NCI-H524 (cell line): ENCODE data around the gene INO80C.
"Not testable (repeated sequence)": the region's sequence is repeated elsewhere in the genome, so short reads cannot be mapped to it uniquely, and the experiment has no call there.

Experiments used
- DNase-seq, 2 experiments: peaks; one replicate each; lab custom pipeline; 2025; lab: John Stamatoyannopoulos, UW

Gene INO80C

GRCh38 chr18:35460736-35461161, 37.0 kb downstream of the INO80C start:
- no peak for DNase-seq

- DNase-seq = no peak
These were observed 37.8 kb downstream of the INO80C start for GRCh38 chr18:35459997-35460396.

- no peak for DNase-seq
These were observed 38.9 kb downstream of the INO80C start for GRCh38 chr18:35458677-35459441.

GRCh38 chr18:35458271-35458670, 39.5 kb downstream of the INO80C start:
- no peak for DNase-seq

- DNase-seq = no peak
These were observed 40.5 kb downstream of the INO80C start for GRCh38 chr18:35457140-35457704.

- no peak for DNase-seq
These were observed 41.6 kb downstream of the INO80C start for GRCh38 chr18:35455926-35456763.

- no peak for DNase-seq
These were observed 43.0 kb downstream of the INO80C start for GRCh38 chr18:35454803-35455202.

- DNase-seq = not testable (repeated sequence)
These were observed 44.7 kb downstream of the INO80C start for GRCh38 chr18:35453065-35453464.

GRCh38 chr18:35451916-35452315, 45.8 kb downstream of the INO80C start:
- DNase-seq = no peak

- DNase-seq = no peak
These were observed 46.7 kb downstream of the INO80C start for GRCh38 chr18:35451032-35451431.

- no peak for DNase-seq
These were observed 53.1 kb downstream of the INO80C start for GRCh38 chr18:35444636-35445035.

GRCh38 chr18:35443847-35444246, 53.9 kb downstream of the INO80C start:
- no peak for DNase-seq

- DNase-seq = no peak
These were observed 54.3 kb downstream of the INO80C start for GRCh38 chr18:35443434-35443833.

- no peak for DNase-seq
These were observed 55.1 kb downstream of the INO80C start for GRCh38 chr18:35442701-35443100.

GRCh38 chr18:35441857-35442595, 55.7 kb downstream of the INO80C start:
- no peak for DNase-seq

- no peak for DNase-seq
These were observed 59.1 kb downstream of the INO80C start for GRCh38 chr18:35438480-35439234.

- DNase-seq = no peak
These were observed 59.9 kb downstream of the INO80C start for GRCh38 chr18:35437836-35438235.

GRCh38 chr18:35436076-35436649, 61.6 kb downstream of the INO80C start:
- no peak for DNase-seq

- DNase-seq = no peak
These were observed 62.4 kb downstream of the INO80C start for GRCh38 chr18:35435401-35435800.

- no peak for DNase-seq
These were observed 65.2 kb downstream of the INO80C start for GRCh38 chr18:35432565-35433001.

GRCh38 chr18:35431374-35431741, 66.4 kb downstream of the INO80C start:
- no peak for DNase-seq
